ENCODE data around the gene ERFE. TPM values are rescaled to one million over a fixed set of nuclear protein-coding genes. Genes with fewer than 3 reads are reported as not detected.

Gene ERFE
- polyA plus RNA-seq, 1 donor from 2014 or later: not detected

GRCh38 chr2:238176613-238177012 is 17.8 kb downstream of the ERFE start:
- Histone ChIP-seq H3K79me2 (replicated peaks; ENCODE audit: insufficient read depth, low read length) (no peaks in the 10 kb centered on the region), H3K9me3 (ENCODE audit: low read length) (no peaks in the 10 kb centered on the region), H3K27ac (ENCODE audit: low read length) (no peak overlapping the region), H3K4me3 (ENCODE audit: low read length) (no peak overlapping the region), H3K27me3 (ENCODE audit: insufficient read depth, low read depth, low read length) (no peaks in the 10 kb centered on the region), H3K9ac (ENCODE audit: low read length) (no peak overlapping the region), H3K9me2 (ENCODE audit: insufficient read depth, low read length) (no peaks in the 10 kb centered on the region), H3K36me3 (ENCODE audit: insufficient read depth, low read length) (no peaks in the 10 kb centered on the region), H3K4me2 (ENCODE audit: low read length) (no peak overlapping the region), H2AFZ (ENCODE audit: low read depth, low read length) (no peak overlapping the region), H3F3A (ENCODE audit: insufficient read depth, low read length, poor library complexity, severe bottlenecking) (no peaks in the 10 kb centered on the region), H4K20me1 (ENCODE audit: insufficient read depth) (no peaks in the 10 kb centered on the region)
- TF ChIP-seq EP300 (conservative IDR thresholded peaks at IDR 0.05; ENCODE audit: poor library complexity, severe bottlenecking) (no peak), RAD21 (conservative IDR thresholded peaks at IDR 0.05) (no peak), MXI1 (conservative IDR thresholded peaks at IDR 0.05; ENCODE audit: poor library complexity, severe bottlenecking) (no peak), TAF1 (IDR thresholded peaks at IDR 0.05; ENCODE audit: low read depth) (no peak), CTCF (IDR thresholded peaks at IDR 0.05; ENCODE audit: poor library complexity, severe bottlenecking) (no peak), POLR2AphosphoS5 (IDR thresholded peaks at IDR 0.05) (no peak), EZH2 (IDR thresholded peaks at IDR 0.05; ENCODE audit: borderline replicate concordance, insufficient read depth, low read length, poor library complexity, severe bottlenecking) (no peak)
- TF ChIP-seq, protein P1, sequence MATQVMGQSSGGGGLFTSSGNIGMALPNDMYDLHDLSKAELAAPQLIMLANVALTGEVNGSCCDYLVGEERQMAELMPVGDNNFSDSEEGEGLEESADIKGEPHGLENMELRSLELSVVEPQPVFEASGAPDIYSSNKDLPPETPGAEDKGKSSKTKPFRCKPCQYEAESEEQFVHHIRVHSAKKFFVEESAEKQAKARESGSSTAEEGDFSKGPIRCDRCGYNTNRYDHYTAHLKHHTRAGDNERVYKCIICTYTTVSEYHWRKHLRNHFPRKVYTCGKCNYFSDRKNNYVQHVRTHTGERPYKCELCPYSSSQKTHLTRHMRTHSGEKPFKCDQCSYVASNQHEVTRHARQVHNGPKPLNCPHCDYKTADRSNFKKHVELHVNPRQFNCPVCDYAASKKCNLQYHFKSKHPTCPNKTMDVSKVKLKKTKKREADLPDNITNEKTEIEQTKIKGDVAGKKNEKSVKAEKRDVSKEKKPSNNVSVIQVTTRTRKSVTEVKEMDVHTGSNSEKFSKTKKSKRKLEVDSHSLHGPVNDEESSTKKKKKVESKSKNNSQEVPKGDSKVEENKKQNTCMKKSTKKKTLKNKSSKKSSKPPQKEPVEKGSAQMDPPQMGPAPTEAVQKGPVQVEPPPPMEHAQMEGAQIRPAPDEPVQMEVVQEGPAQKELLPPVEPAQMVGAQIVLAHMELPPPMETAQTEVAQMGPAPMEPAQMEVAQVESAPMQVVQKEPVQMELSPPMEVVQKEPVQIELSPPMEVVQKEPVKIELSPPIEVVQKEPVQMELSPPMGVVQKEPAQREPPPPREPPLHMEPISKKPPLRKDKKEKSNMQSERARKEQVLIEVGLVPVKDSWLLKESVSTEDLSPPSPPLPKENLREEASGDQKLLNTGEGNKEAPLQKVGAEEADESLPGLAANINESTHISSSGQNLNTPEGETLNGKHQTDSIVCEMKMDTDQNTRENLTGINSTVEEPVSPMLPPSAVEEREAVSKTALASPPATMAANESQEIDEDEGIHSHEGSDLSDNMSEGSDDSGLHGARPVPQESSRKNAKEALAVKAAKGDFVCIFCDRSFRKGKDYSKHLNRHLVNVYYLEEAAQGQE (IDR thresholded peaks at IDR 0.05; ENCODE audit: borderline replicate concordance): no peak

GRCh38 chr2:238180554-238180953 is 21.8 kb downstream of the ERFE start:
- Histone ChIP-seq H3K4me2 (ENCODE audit: low read length) (no peak overlapping the region), H3K36me3 (ENCODE audit: insufficient read depth, low read length) (peaks cover 4% of the 10 kb centered on the region), H3F3A (ENCODE audit: insufficient read depth, low read length, poor library complexity, severe bottlenecking) (no peaks in the 10 kb centered on the region), H3K9me3 (ENCODE audit: low read length) (no peaks in the 10 kb centered on the region), H3K9ac (ENCODE audit: low read length) (no peak overlapping the region), H4K20me1 (ENCODE audit: insufficient read depth) (no peaks in the 10 kb centered on the region), H3K27ac (ENCODE audit: low read length) (no peak overlapping the region), H3K79me2 (replicated peaks; ENCODE audit: insufficient read depth, low read length) (no peaks in the 10 kb centered on the region), H3K9me2 (ENCODE audit: insufficient read depth, low read length) (no peaks in the 10 kb centered on the region), H3K27me3 (ENCODE audit: insufficient read depth, low read depth, low read length) (no peaks in the 10 kb centered on the region), H2AFZ (ENCODE audit: low read depth, low read length) (no peak overlapping the region), H3K4me3 (ENCODE audit: low read length) (no peak overlapping the region)
- no peak for TF ChIP-seq SMC3 (conservative IDR thresholded peaks at IDR 0.05; ENCODE audit: poor library complexity)
- no peak for TF ChIP-seq EZH2 (IDR thresholded peaks at IDR 0.05; ENCODE audit: borderline replicate concordance, insufficient read depth, low read length, poor library complexity, severe bottlenecking)
- no peak for TF ChIP-seq POLR2AphosphoS5 (IDR thresholded peaks at IDR 0.05)
- TF ChIP-seq TAF1 (IDR thresholded peaks at IDR 0.05; ENCODE audit: low read depth): no peak
- no peak for TF ChIP-seq EP300 (conservative IDR thresholded peaks at IDR 0.05; ENCODE audit: poor library complexity, severe bottlenecking)
- no peak for TF ChIP-seq MXI1 (conservative IDR thresholded peaks at IDR 0.05; ENCODE audit: poor library complexity, severe bottlenecking)
- TF ChIP-seq RAD21 (conservative IDR thresholded peaks at IDR 0.05): no peak
- TF ChIP-seq CTCF (IDR thresholded peaks at IDR 0.05; ENCODE audit: poor library complexity, severe bottlenecking): no peak
- TF ChIP-seq, protein P1 (IDR thresholded peaks at IDR 0.05; ENCODE audit: borderline replicate concordance): no peak

All from neural cell (in vitro differentiated cells).